Astrocyte of the cerebellum (primary cell): ENCODE measurements around the gene GORASP1.

ENCODE experiments used
- DNase-seq: peaks from one replicate; pipeline ENCODE4 v3.0.0-alpha.2; 2011; ENCODE audit warnings: low read depth
- H3K4me3 ChIP-seq: 2 replicates; pipeline ENCODE4 v1.5.1; 2011; ENCODE audit warnings: mild to moderate bottlenecking, low read depth, low read length, moderate library complexity
- in situ Hi-C: cut with HindIII; loops from 2 replicates; pipeline ENCODE4 v1.10.0; 2017; ENCODE audit warnings: low sequenced_read_pairs
- TF ChIP-seq, protein P1 (sequence below): IDR thresholded peaks from 2 replicates; pipeline ENCODE4 v1.5.1; 2012; ENCODE audit warnings: low read length, low read depth, moderate library complexity, mild to moderate bottlenecking; ENCODE audit errors: missing control alignments

GORASP1 gene

DNA sequence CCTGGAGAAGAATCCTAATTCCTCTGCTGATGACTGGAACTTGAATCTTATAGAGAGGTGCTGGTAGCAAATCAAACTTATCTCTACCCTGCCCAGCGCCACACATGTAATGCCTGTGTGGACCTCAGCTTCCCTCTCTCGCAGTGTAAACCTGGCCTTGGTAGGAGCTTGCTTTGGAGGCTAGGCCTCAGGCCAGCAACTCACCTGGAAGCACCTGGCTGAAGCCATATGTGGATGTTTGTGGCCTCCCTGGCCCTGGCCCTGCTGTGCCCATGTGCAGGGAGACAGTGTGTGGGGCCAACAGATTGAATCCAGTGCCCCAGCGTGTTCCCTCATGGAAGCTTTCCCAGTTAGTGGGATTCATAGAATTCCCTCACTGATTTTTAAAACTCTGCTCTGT lies 8.4 kb upstream of the GORASP1 start:
- TF ChIP-seq, protein P1, sequence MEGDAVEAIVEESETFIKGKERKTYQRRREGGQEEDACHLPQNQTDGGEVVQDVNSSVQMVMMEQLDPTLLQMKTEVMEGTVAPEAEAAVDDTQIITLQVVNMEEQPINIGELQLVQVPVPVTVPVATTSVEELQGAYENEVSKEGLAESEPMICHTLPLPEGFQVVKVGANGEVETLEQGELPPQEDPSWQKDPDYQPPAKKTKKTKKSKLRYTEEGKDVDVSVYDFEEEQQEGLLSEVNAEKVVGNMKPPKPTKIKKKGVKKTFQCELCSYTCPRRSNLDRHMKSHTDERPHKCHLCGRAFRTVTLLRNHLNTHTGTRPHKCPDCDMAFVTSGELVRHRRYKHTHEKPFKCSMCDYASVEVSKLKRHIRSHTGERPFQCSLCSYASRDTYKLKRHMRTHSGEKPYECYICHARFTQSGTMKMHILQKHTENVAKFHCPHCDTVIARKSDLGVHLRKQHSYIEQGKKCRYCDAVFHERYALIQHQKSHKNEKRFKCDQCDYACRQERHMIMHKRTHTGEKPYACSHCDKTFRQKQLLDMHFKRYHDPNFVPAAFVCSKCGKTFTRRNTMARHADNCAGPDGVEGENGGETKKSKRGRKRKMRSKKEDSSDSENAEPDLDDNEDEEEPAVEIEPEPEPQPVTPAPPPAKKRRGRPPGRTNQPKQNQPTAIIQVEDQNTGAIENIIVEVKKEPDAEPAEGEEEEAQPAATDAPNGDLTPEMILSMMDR, result no peak
- no peak for DNase-seq
- in situ Hi-C loops, result loop anchor here (10.0 kb wide), 1 partner anchor 59 kb away; no protein-coding TSS in a partner anchor
- no peak overlapping the region for H3K4me3 ChIP-seq

GRCh38 chr3:39114456-39114855 lies 7.0 kb upstream of the GORASP1 start:
- no peak for DNase-seq
- no peak overlapping the region for H3K4me3 ChIP-seq
- in situ Hi-C loops, result loop anchor here (10.0 kb wide), 1 partner anchor 60 kb away; no protein-coding TSS in a partner anchor
- TF ChIP-seq, protein P1, result no peak

DNA sequence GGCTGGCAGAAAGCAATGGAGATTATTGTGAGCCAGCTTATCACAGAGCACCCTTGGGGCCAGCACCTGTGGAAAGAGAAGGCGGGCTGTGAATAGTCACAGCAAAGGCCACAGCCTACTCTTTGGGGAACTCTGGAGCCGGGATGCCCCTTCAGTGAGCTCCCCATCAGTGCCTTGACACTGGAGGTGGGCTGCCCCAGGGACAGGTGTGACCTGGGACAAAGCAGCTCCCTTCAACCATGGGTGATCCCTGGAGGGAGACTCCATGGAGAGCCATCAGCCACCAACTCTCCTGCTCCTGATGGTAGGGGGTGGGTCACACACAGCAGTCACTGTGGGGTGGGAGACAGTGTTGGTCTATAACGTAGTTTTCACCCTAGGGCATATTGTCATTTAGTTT lies 5.9 kb upstream of the GORASP1 start:
- in situ Hi-C loops, result loop anchor here (10.0 kb wide), 1 partner anchor 62 kb away; no protein-coding TSS in a partner anchor
- no peak for DNase-seq
- H3K4me3 ChIP-seq, result no peak overlapping the region
- TF ChIP-seq, protein P1, result no peak

DNA sequence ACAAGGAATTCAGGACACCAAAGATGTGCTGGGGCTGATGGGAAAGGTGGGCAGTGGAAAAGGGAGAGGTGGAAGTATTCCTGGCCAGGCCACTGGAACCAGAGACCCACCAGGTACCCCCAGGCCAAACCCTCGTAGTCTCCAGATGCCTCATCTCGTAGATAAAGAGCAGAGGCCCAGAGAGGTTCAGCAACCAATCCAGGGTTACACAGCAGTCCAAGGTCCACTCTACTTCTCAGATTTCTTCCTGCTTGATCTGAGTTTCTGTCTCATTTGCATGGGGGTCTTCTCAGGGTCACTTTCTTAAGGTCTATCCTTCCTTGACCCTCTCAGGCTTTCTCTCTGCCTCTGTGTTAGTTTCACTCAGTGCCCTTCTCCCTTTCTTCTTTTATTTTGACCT lies 5.1 kb upstream of the GORASP1 start:
- TF ChIP-seq, protein P1, result no peak
- in situ Hi-C loops, result loop anchor here (10.0 kb wide), 1 partner anchor 62 kb away; no protein-coding TSS in a partner anchor
- no peak overlapping the region for H3K4me3 ChIP-seq
- no peak for DNase-seq

- no peak overlapping the region for H3K4me3 ChIP-seq
- DNase-seq, result no peak
- TF ChIP-seq, protein P1, result no peak
- in situ Hi-C loops, result loop anchor here (10.0 kb wide), 1 partner anchor 63 kb away; no protein-coding TSS in a partner anchor
Observed at GRCh38 chr3:39112113-39112512, 4.7 kb upstream of the GORASP1 start.

DNA sequence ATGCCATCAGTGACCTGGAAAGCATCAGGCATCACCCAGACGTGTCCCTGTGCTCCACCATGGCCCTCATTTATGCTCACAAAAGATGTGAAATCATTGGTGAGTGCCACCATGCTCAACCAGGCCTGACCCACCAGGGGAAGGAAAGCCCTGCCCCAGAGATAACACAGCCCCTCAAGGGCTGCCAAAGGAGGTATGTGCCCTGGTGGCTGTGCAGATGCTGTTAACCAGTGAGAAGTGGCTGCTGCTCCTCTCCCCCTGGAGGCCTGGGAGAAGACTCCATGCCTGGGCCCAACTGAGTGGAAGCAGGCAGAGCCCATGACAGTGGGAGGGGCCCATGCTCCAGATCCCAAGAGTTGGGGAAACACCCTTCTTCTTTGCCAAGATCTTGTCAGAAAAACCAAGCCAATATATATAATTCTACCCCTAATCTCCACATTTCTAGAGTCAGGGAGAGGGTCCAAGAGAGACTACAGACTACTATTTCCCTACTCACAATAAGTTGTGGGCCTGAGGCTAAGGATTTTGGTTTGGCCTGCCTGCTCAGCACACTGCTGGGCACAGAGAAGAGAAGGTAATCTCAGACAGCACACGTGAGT lies 2.7 kb upstream of the GORASP1 start:
- no peak for DNase-seq
- in situ Hi-C loops, result loop anchor here (10.0 kb wide), 1 partner anchor 65 kb away; no protein-coding TSS in a partner anchor
- TF ChIP-seq, protein P1, result no peak
- no peak overlapping the region for H3K4me3 ChIP-seq
